Measurements from ENCODE around the gene NAAA.

- no peak for TF ChIP-seq CTCF (conservative IDR thresholded peaks at IDR 0.05; ENCODE audit: low read length)
- no peak for TF ChIP-seq EZH2phosphoT487 (IDR thresholded peaks at IDR 0.05; ENCODE audit: borderline replicate concordance, low read depth, low read length)
These were observed 49.2 kb upstream of the NAAA start for GRCh38 chr4:75989846-75990528.
